Fibroblast of lung (primary cell): Measurements from ENCODE around the gene SNX32. TPM values are rescaled to one million over a fixed set of nuclear protein-coding genes. Genes with fewer than 3 reads are reported as not detected.

Experiments used
- DNase-seq, 2 donors: peaks; one replicate each; pipeline versions ENCODE4 v3.0.0 to v3.0.0-alpha.2; 2010; ENCODE audit warnings: low read depth in 2 of 2
- H2AFZ ChIP-seq: 2 replicates; pipeline ENCODE4 v1.5.1; 2012; ENCODE audit warnings: low read length, control low read depth, inconsistent platforms
- H3K27ac ChIP-seq: 2 replicates; pipeline ENCODE4 v1.5.1; 2011; ENCODE audit warnings: low read length, control low read depth; ENCODE audit not compliant: insufficient read depth
- H3K27me3 ChIP-seq: 2 replicates; pipeline ENCODE4 v1.5.1; 2011; ENCODE audit warnings: mild to moderate bottlenecking, low read length; ENCODE audit not compliant: control insufficient read depth, insufficient read depth
- H3K36me3 ChIP-seq: 2 replicates; pipeline ENCODE4 v1.5.1; 2011; ENCODE audit warnings: low read length; ENCODE audit not compliant: control insufficient read depth, insufficient read depth
- H3K4me1 ChIP-seq: 2 replicates; pipeline ENCODE4 v1.5.1; 2011; ENCODE audit warnings: low read length; ENCODE audit not compliant: control insufficient read depth, insufficient read depth; ENCODE audit errors: extremely low read depth
- H3K4me2 ChIP-seq: 2 replicates; pipeline ENCODE4 v1.5.1; 2011; ENCODE audit warnings: low read length, control low read depth; ENCODE audit not compliant: insufficient read depth; ENCODE audit errors: extremely low read depth
- H3K4me3 ChIP-seq, 4 experiments: fragments of 200-600 bp in 1 of 4; sonication (generic) in 1 of 4; replicated peaks in 1 of 4; 2 replicates each; pipeline ENCODE4 v1.5.1; 2011 to 2016; ENCODE audit warnings: low read length in 4 of 4, low read depth in 3 of 4, mild to moderate bottlenecking in 3 of 4, control low read depth in 2 of 4, inconsistent platforms in 1 of 4, mixed read lengths in 1 of 4; ENCODE audit not compliant: insufficient read depth in 1 of 4; ENCODE audit errors: control extremely low read depth in 1 of 4
- H3K79me2 ChIP-seq: 2 replicates; pipeline ENCODE4 v1.5.1; 2012; ENCODE audit warnings: mild to moderate bottlenecking, low read length, inconsistent platforms; ENCODE audit not compliant: control insufficient read depth, insufficient read depth
- H3K9ac ChIP-seq: 2 replicates; pipeline ENCODE4 v1.5.1; 2011; ENCODE audit warnings: mild to moderate bottlenecking, low read length, control low read depth; ENCODE audit not compliant: insufficient read depth
- H3K9me3 ChIP-seq: 2 replicates; pipeline ENCODE4 v1.5.1; 2012; ENCODE audit warnings: low read depth, low read length; ENCODE audit not compliant: control insufficient read depth, insufficient read depth
- H4K20me1 ChIP-seq: 2 replicates; pipeline ENCODE4 v1.5.1; 2011; ENCODE audit warnings: low read length; ENCODE audit not compliant: control insufficient read depth, insufficient read depth; ENCODE audit errors: extremely low read depth
- EZH2 ChIP-seq: IDR thresholded peaks from 2 replicates; pipeline ENCODE4 v1.5.1; 2012; ENCODE audit warnings: low read length, control low read depth, mild to moderate bottlenecking; ENCODE audit errors: missing control alignments
- polyA plus RNA-seq, 2 donors: library from polyadenylated mRNA; depleted of rRNA in 1 of 2; stranded (reverse) in 1 of 2; unstranded in 1 of 2; fragments of >200 nt; gene quantifications; 2 replicates each; pipeline ENCODE4 v1.2.1, GENCODE V29; 2011 to 2012; ENCODE audit warnings: missing spikeins in 1 of 2
- total RNA-seq: library from RNA; depleted of rRNA; stranded (reverse); fragments of >200 nt; gene quantifications from 2 replicates; pipeline ENCODE4 v1.2.1, GENCODE V29; 2014
- TF ChIP-seq, protein P1 (sequence below), 2 donors: IDR thresholded peaks in 1 of 2; conservative IDR thresholded peaks in 1 of 2; 1 replicate in 1 of 2; 2 replicates in 1 of 2; pipeline ENCODE4 v1.5.1; 2011 to 2012; ENCODE audit warnings: low read length in 2 of 2, control low read depth in 1 of 2, inconsistent platforms in 1 of 2, low read depth in 1 of 2, mild to moderate bottlenecking in 1 of 2

The SNX32 gene
- total and polyA plus RNA-seq, 2 donors (not counting 1 experiment from before 2014, with no cell fraction given), result 0.33 to 3.1 TPM

DNA sequence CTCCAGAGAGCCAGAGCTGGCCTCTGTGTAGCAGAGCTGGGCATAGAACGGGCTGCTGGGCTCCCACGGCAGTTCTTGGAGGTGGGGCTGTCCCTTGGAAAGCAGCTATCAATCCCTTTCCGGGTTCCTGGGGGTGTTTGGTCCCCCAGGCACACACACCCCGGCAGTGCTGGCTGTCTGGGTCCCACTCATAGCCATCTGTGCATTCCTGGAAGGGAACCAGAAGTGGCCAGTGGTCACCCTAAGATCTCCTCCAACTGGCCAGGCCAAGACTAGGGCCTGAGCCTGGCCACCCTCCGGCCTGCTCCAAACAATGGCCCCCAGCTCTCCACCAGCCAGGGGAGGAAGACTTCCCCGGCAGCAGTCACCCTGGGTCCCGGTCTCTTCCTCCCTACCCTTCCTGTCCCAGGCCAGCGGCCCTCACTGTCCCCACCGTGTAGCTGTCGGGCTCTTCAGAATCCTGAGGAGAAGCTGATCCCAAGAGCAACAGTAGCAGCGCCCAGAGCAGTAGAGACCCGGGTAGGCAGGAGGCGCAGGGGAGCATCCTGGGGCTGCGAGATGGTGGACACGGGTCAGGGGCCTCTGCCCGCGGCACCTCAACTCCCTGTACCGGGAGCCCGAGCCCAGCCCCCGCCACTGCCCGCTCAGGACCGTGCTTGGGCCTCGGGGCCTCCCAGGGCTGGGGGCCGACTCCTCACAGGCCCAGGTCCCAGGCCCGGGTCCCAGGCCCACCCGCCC, 38.2 kb downstream of the SNX32 start:
- Histone ChIP-seq H2AFZ (no peak overlapping the region), H3K4me1 (peaks cover 23% of the 10 kb centered on the region), H3K36me3 (peaks cover 23% of the 10 kb centered on the region), H3K4me2 (peak overlapping the region; percentile 96), H3K27ac (peak overlapping the region; percentile 88), H3K4me3 (peak overlapping the region; percentile 64 to 81 (median 76)), H3K27me3 (no peaks in the 10 kb centered on the region), H4K20me1 (no peaks in the 10 kb centered on the region), H3K9ac (peak overlapping the region; percentile 82), H3K79me2 (peaks cover 30% of the 10 kb centered on the region), H3K9me3 (no peaks in the 10 kb centered on the region)
- DNase-seq, result peak; percentile 21 to 41
- TF ChIP-seq EZH2, result no peak
- TF ChIP-seq, protein P1, sequence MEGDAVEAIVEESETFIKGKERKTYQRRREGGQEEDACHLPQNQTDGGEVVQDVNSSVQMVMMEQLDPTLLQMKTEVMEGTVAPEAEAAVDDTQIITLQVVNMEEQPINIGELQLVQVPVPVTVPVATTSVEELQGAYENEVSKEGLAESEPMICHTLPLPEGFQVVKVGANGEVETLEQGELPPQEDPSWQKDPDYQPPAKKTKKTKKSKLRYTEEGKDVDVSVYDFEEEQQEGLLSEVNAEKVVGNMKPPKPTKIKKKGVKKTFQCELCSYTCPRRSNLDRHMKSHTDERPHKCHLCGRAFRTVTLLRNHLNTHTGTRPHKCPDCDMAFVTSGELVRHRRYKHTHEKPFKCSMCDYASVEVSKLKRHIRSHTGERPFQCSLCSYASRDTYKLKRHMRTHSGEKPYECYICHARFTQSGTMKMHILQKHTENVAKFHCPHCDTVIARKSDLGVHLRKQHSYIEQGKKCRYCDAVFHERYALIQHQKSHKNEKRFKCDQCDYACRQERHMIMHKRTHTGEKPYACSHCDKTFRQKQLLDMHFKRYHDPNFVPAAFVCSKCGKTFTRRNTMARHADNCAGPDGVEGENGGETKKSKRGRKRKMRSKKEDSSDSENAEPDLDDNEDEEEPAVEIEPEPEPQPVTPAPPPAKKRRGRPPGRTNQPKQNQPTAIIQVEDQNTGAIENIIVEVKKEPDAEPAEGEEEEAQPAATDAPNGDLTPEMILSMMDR (conservative IDR thresholded peaks at IDR 0.05 in 1 of 2, IDR thresholded peaks at IDR 0.05 in 1 of 2; ENCODE audit: low read depth in 1 of 2, low read length in 2 of 2), result peak; percentile 21 to 22

DNA sequence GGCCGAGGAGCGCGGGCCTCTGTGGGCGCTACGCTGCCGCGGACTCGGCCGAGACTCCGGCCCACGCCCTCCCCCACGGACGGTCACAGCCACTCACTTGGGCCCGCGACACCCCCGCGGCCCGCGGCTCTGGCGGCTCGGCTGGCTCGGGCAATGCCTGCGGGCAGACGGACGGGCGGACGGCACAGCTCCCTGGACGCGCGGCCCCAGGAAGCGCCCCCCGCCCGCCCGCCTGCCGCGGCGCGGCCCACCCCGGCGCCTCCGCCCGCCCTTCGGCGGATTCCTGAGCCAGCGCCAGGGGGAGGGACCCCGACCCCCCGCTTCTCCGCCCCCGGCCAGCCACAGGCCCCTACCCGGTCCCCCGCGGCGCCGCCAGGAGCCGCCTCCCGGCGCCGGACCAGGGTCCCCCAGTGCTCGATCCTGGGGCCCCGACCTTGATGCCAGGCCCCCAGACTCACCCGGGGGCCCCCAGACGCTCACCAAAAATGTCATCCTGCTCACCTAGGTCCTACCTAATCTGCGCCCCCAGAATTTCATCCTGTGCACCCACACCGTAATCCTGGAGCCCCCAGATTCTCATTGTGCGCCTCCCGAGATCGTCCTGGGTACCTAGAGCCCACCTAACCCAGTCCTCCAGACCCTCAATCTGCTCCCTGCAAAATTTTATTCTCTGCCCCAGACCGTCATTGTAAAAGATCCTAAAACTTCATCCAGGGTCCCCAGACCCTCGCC, 39.0 kb downstream of the SNX32 start, which contains the start of gene EFEMP2:
TSS of gene EFEMP2 (minus strand) at position 215 of the 732 bp plus-strand sequence. CDS start 446 bp downstream, outside the sequence.
- TF ChIP-seq EZH2, result no peak
- TF ChIP-seq, protein P1 (conservative IDR thresholded peaks at IDR 0.05 in 1 of 2, IDR thresholded peaks at IDR 0.05 in 1 of 2; ENCODE audit: low read depth in 1 of 2, low read length in 2 of 2), result no peak
- Histone ChIP-seq H3K4me1 (peaks cover 23% of the 10 kb centered on the region), H3K36me3 (peaks cover 20% of the 10 kb centered on the region), H2AFZ (peak within 1 kb of the TSS; percentile 75), H3K27me3 (no peaks in the 10 kb centered on the region), H3K9ac (peak within 1 kb of the TSS; percentile 82), H3K4me3 (peak within 1 kb of the TSS; percentile 75 to 81 (median 78)), H3K4me2 (peak within 1 kb of the TSS; percentile 96), H3K9me3 (no peaks in the 10 kb centered on the region), H3K27ac (peak within 1 kb of the TSS; percentile 88), H4K20me1 (no peaks in the 10 kb centered on the region), H3K79me2 (peaks cover 30% of the 10 kb centered on the region)
- peak in 1 of 2 donors; percentile 56 for DNase-seq
